T-helper 1 cell treated with Interleukin-12 subunit alpha and Interleukin-12 subunit beta and Interleukin-4 antibody, amounts not matched to agents 30 μg/mL and 1 μg/mL, for 36 hours (primary cell): ENCODE data around the gene NDOR1.

Source experiments
- H3K27ac Mint-ChIP-seq: one replicate; pipeline ENCODE4 v1.8.0; 2021; ENCODE audit warnings: mild to moderate bottlenecking, mixed read lengths
- H3K27me3 Mint-ChIP-seq: one replicate; pipeline ENCODE4 v1.8.0; 2021; ENCODE audit warnings: low read depth, mixed read lengths
- H3K36me3 Mint-ChIP-seq: one replicate; pipeline ENCODE4 v1.8.0; 2021; ENCODE audit warnings: low read depth, mixed read lengths
- H3K4me1 Mint-ChIP-seq: one replicate; pipeline ENCODE4 v1.8.0; 2021; ENCODE audit warnings: low read depth, mixed read lengths
- H3K4me3 Mint-ChIP-seq: one replicate; pipeline ENCODE4 v1.8.0; 2021; ENCODE audit warnings: mild to moderate bottlenecking, moderate library complexity, mixed read lengths
- H3K9me3 Mint-ChIP-seq: one replicate; pipeline ENCODE4 v1.8.0; 2021; ENCODE audit warnings: mixed read lengths

Gene NDOR1

GRCh38 chr9:137185921-137186320 is 19.6 kb upstream of the NDOR1 start:
- no peak overlapping the region for H3K27ac Mint-ChIP-seq
- H3K9me3 Mint-ChIP-seq = no peaks in the 10 kb centered on the region
- H3K4me1 Mint-ChIP-seq = peaks cover 20% of the 10 kb centered on the region
- H3K27me3 Mint-ChIP-seq = no peaks in the 10 kb centered on the region
- H3K4me3 Mint-ChIP-seq = no peak overlapping the region
- peaks cover 13% of the 10 kb centered on the region for H3K36me3 Mint-ChIP-seq

- H3K4me3 Mint-ChIP-seq = peak overlapping the region; percentile 92
- no peaks in the 10 kb centered on the region for H3K27me3 Mint-ChIP-seq
- H3K9me3 Mint-ChIP-seq = no peaks in the 10 kb centered on the region
- peaks cover 16% of the 10 kb centered on the region for H3K36me3 Mint-ChIP-seq
- peaks cover 20% of the 10 kb centered on the region for H3K4me1 Mint-ChIP-seq
- no peak overlapping the region for H3K27ac Mint-ChIP-seq
Measured at GRCh38 chr9:137186385-137186784, 19.1 kb upstream of the NDOR1 start.

GRCh38 chr9:137187386-137187785 is 18.1 kb upstream of the NDOR1 start:
- H3K36me3 Mint-ChIP-seq = peaks cover 13% of the 10 kb centered on the region

GRCh38 chr9:137188086-137188489 is 17.4 kb upstream of the NDOR1 start:
- H3K4me1 Mint-ChIP-seq = peaks cover 20% of the 10 kb centered on the region
- no peaks in the 10 kb centered on the region for H3K9me3 Mint-ChIP-seq
- peak overlapping the region; percentile 89 for H3K27ac Mint-ChIP-seq
- peaks cover 13% of the 10 kb centered on the region for H3K36me3 Mint-ChIP-seq
- H3K27me3 Mint-ChIP-seq = no peaks in the 10 kb centered on the region
- peak overlapping the region; percentile 92 for H3K4me3 Mint-ChIP-seq

More at GRCh38 chr9:137187386-137187785, 18.1 kb upstream of the NDOR1 start:
- no peaks in the 10 kb centered on the region for H3K27me3 Mint-ChIP-seq
- H3K9me3 Mint-ChIP-seq = no peaks in the 10 kb centered on the region
- peaks cover 20% of the 10 kb centered on the region for H3K4me1 Mint-ChIP-seq
- H3K27ac Mint-ChIP-seq = peak overlapping the region; percentile 89
- H3K4me3 Mint-ChIP-seq = peak overlapping the region; percentile 92

- H3K27ac Mint-ChIP-seq = peak within 1 kb of the TSS; percentile 91
- H3K4me1 Mint-ChIP-seq = peaks cover 20% of the 10 kb centered on the region
- no peaks in the 10 kb centered on the region for H3K9me3 Mint-ChIP-seq
- peak within 1 kb of the TSS; percentile 94 for H3K4me3 Mint-ChIP-seq
- no peaks in the 10 kb centered on the region for H3K27me3 Mint-ChIP-seq
- H3K36me3 Mint-ChIP-seq = peaks cover 13% of the 10 kb centered on the region
Measured at GRCh38 chr9:137188490-137189296, 16.8 kb upstream of the NDOR1 start, which contains the start of the genes ANAPC2 and SSNA1. Gene ANAPC2 (minus strand): TSS chr9:137188560. CDS start chr9:137188532, 28 bp downstream. Gene SSNA1 (plus strand): TSS chr9:137188676. CDS start chr9:137188727, 51 bp downstream.

- Mint-ChIP-seq H3K4me3 (peak overlapping the region; percentile 94), H3K27ac (peak overlapping the region; percentile 91), H3K36me3 (peaks cover 9% of the 10 kb centered on the region), H3K27me3 (no peaks in the 10 kb centered on the region), H3K9me3 (no peaks in the 10 kb centered on the region), H3K4me1 (peaks cover 16% of the 10 kb centered on the region)
Measured at GRCh38 chr9:137189297-137190295, 15.9 kb upstream of the NDOR1 start.

- Mint-ChIP-seq H3K4me1 (peaks cover 16% of the 10 kb centered on the region), H3K4me3 (peak overlapping the region; percentile 66), H3K36me3 (peaks cover 9% of the 10 kb centered on the region), H3K9me3 (no peaks in the 10 kb centered on the region), H3K27me3 (no peaks in the 10 kb centered on the region), H3K27ac (peak overlapping the region; percentile 45)
Measured at GRCh38 chr9:137190315-137190856, 15.1 kb upstream of the NDOR1 start.

GRCh38 chr9:137191245-137191644 is 14.3 kb upstream of the NDOR1 start:
- Mint-ChIP-seq H3K9me3 (no peaks in the 10 kb centered on the region), H3K4me1 (peaks cover 16% of the 10 kb centered on the region), H3K27me3 (no peaks in the 10 kb centered on the region), H3K4me3 (peak overlapping the region; percentile 66), H3K27ac (no peak overlapping the region), H3K36me3 (peaks cover 9% of the 10 kb centered on the region)

GRCh38 chr9:137191691-137192447 is 13.6 kb upstream of the NDOR1 start:
- H3K27ac Mint-ChIP-seq = no peak overlapping the region
- H3K9me3 Mint-ChIP-seq = no peaks in the 10 kb centered on the region
- peaks cover 9% of the 10 kb centered on the region for H3K36me3 Mint-ChIP-seq
- H3K4me3 Mint-ChIP-seq = no peak overlapping the region
- H3K4me1 Mint-ChIP-seq = peaks cover 14% of the 10 kb centered on the region
- no peaks in the 10 kb centered on the region for H3K27me3 Mint-ChIP-seq

- Mint-ChIP-seq H3K27me3 (no peaks in the 10 kb centered on the region), H3K36me3 (peaks cover 9% of the 10 kb centered on the region), H3K4me3 (no peak overlapping the region), H3K9me3 (no peaks in the 10 kb centered on the region), H3K4me1 (peaks cover 9% of the 10 kb centered on the region), H3K27ac (no peak overlapping the region)
Measured at GRCh38 chr9:137192448-137192780, 13.1 kb upstream of the NDOR1 start.

GRCh38 chr9:137192859-137193258 is 12.6 kb upstream of the NDOR1 start:
- Mint-ChIP-seq H3K4me3 (no peak overlapping the region), H3K9me3 (no peaks in the 10 kb centered on the region), H3K27ac (no peak overlapping the region), H3K36me3 (peaks cover 9% of the 10 kb centered on the region), H3K27me3 (no peaks in the 10 kb centered on the region), H3K4me1 (peaks cover 7% of the 10 kb centered on the region)

- no peaks in the 10 kb centered on the region for H3K27me3 Mint-ChIP-seq
- H3K27ac Mint-ChIP-seq = no peak overlapping the region
- no peak overlapping the region for H3K4me3 Mint-ChIP-seq
- no peaks in the 10 kb centered on the region for H3K9me3 Mint-ChIP-seq
- peaks cover 9% of the 10 kb centered on the region for H3K36me3 Mint-ChIP-seq
- peaks cover 7% of the 10 kb centered on the region for H3K4me1 Mint-ChIP-seq
Measured at GRCh38 chr9:137193771-137194170, 11.7 kb upstream of the NDOR1 start.

- no peaks in the 10 kb centered on the region for H3K27me3 Mint-ChIP-seq
- peaks cover 2% of the 10 kb centered on the region for H3K4me1 Mint-ChIP-seq
- H3K36me3 Mint-ChIP-seq = peaks cover 6% of the 10 kb centered on the region
- no peak overlapping the region for H3K27ac Mint-ChIP-seq
- no peak overlapping the region for H3K4me3 Mint-ChIP-seq
- H3K9me3 Mint-ChIP-seq = no peaks in the 10 kb centered on the region
Measured at GRCh38 chr9:137194388-137194787, 11.1 kb upstream of the NDOR1 start.

- Mint-ChIP-seq H3K27me3 (no peaks in the 10 kb centered on the region), H3K4me1 (peaks cover 2% of the 10 kb centered on the region), H3K4me3 (no peak overlapping the region), H3K9me3 (no peaks in the 10 kb centered on the region), H3K36me3 (peaks cover 6% of the 10 kb centered on the region), H3K27ac (no peak overlapping the region)
Measured at GRCh38 chr9:137194909-137195308, 10.6 kb upstream of the NDOR1 start.
